SU-DHL-6 (cell line): ENCODE data around the gene OSTN.

Source experiments
- EZH2phosphoT487 ChIP-seq: fragments of 200-600 bp; sonication (generic), shearing (Covaris generic); conservative IDR thresholded peaks from 2 replicates; pipeline ENCODE4 v1.6.1; 2018; ENCODE audit warnings: mild to moderate bottlenecking, antibody characterized with exemption, low read length, moderate library complexity, mixed read lengths
- TF ChIP-seq, protein P1 (sequence below): fragments of 200-600 bp; sonication (generic); IDR thresholded peaks from one replicate; pipeline ENCODE4 v1.5.1; 2017; ENCODE audit warnings: antibody characterized with exemption, mild to moderate bottlenecking, low read length, moderate library complexity; ENCODE audit not compliant: insufficient read depth, poor library complexity, severe bottlenecking

DNA sequence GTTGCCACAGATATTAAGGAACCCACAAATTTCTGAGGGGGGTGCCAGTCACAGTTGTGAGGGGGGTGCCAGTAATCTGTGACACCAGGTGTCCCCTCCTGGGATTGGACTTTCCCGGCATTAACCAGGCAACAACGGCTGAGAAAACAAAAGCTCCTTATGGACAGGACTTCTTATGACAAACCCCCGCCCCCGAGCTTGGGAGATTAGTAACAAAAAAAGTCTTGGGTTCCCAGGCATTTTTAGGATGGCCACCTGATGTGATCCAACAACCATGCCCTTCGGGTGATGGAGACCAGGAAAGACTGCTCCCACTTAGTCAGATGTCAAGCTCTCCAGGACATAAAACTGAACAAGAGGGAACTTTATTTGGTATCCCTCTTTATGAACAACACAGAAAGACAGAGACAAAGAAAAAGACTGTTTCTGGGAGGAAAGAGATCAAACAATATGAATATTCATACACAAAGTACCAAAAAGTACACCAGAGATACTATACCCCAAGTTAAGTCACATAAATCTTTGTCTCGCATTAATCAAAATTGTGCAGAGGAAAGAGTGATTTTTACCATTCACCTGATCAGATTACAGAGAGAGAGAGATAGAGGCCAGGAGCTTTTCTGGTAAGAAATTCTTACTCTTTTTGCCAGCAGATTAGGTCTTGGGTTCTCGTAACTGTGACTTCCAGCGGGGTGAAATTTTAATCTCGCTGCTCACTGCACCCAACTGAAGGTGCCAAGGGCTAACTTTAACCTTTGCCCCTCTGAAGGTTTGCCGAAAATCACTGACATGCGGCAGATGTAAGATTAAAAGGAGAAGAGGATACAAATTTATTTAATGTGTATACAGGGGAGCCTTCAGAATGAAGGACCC, 61.6 kb downstream of the OSTN start:
- TF ChIP-seq, protein P1, sequence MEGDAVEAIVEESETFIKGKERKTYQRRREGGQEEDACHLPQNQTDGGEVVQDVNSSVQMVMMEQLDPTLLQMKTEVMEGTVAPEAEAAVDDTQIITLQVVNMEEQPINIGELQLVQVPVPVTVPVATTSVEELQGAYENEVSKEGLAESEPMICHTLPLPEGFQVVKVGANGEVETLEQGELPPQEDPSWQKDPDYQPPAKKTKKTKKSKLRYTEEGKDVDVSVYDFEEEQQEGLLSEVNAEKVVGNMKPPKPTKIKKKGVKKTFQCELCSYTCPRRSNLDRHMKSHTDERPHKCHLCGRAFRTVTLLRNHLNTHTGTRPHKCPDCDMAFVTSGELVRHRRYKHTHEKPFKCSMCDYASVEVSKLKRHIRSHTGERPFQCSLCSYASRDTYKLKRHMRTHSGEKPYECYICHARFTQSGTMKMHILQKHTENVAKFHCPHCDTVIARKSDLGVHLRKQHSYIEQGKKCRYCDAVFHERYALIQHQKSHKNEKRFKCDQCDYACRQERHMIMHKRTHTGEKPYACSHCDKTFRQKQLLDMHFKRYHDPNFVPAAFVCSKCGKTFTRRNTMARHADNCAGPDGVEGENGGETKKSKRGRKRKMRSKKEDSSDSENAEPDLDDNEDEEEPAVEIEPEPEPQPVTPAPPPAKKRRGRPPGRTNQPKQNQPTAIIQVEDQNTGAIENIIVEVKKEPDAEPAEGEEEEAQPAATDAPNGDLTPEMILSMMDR, result no peak
- TF ChIP-seq EZH2phosphoT487, result no peak
